Measurements from ENCODE around the gene PANK2.
A peak's percentile ranks its signal among the peaks of the same experiment; 100 is the strongest.

The PANK2 gene

GRCh38 chr20:3901706-3902440 lies 12.7 kb downstream of the PANK2 start:
- no peak for DNase-seq (ENCODE audit: low spot score)

GRCh38 chr20:3902446-3902845 lies 13.3 kb downstream of the PANK2 start:
- no peak for DNase-seq (ENCODE audit: low spot score)

GRCh38 chr20:3904224-3904623 lies 15.0 kb downstream of the PANK2 start:
- DNase-seq (ENCODE audit: low spot score): no peak

GRCh38 chr20:3904857-3905256 lies 15.7 kb downstream of the PANK2 start:
- no peak for DNase-seq (ENCODE audit: low spot score)

- peak; percentile 80 for DNase-seq (ENCODE audit: low spot score)
These were observed 17.8 kb downstream of the PANK2 start for GRCh38 chr20:3906744-3907721.

GRCh38 chr20:3908667-3909066 lies 19.5 kb downstream of the PANK2 start:
- DNase-seq (ENCODE audit: low spot score): no peak

- DNase-seq (ENCODE audit: low spot score): no peak
These were observed 20.8 kb downstream of the PANK2 start for GRCh38 chr20:3909952-3910366.

GRCh38 chr20:3910853-3911252 lies 21.7 kb downstream of the PANK2 start:
- no peak for DNase-seq (ENCODE audit: low spot score)

GRCh38 chr20:3911956-3912355 lies 22.8 kb downstream of the PANK2 start:
- DNase-seq (ENCODE audit: low spot score): no peak

- no peak for DNase-seq (ENCODE audit: low spot score)
These were observed 25.3 kb downstream of the PANK2 start for GRCh38 chr20:3914446-3914845.

GRCh38 chr20:3915691-3916090 lies 26.5 kb downstream of the PANK2 start:
- DNase-seq (ENCODE audit: low spot score): no peak

- no peak for DNase-seq (ENCODE audit: low spot score)
These were observed 27.2 kb downstream of the PANK2 start for GRCh38 chr20:3916364-3916763.

- DNase-seq (ENCODE audit: low spot score): no peak
These were observed 30.2 kb downstream of the PANK2 start for GRCh38 chr20:3919352-3919751.

GRCh38 chr20:3922223-3922982 lies 33.2 kb downstream of the PANK2 start:
- no peak for DNase-seq (ENCODE audit: low spot score)

GRCh38 chr20:3922983-3923339 lies 33.8 kb downstream of the PANK2 start:
- no peak for DNase-seq (ENCODE audit: low spot score)

GRCh38 chr20:3923818-3924217 lies 34.6 kb downstream of the PANK2 start:
- no peak for DNase-seq (ENCODE audit: low spot score)

GRCh38 chr20:3924304-3925112 lies 35.3 kb downstream of the PANK2 start:
- DNase-seq (ENCODE audit: low spot score): no peak

- DNase-seq (ENCODE audit: low spot score): no peak
These were observed 36.0 kb downstream of the PANK2 start for GRCh38 chr20:3925113-3925695.

GRCh38 chr20:3925899-3926638 lies 36.9 kb downstream of the PANK2 start:
- DNase-seq (ENCODE audit: low spot score): no peak

GRCh38 chr20:3927486-3928291 lies 38.5 kb downstream of the PANK2 start:
- DNase-seq (ENCODE audit: low spot score): no peak
